ENCODE data around the gene GNB1L.

GNB1L gene

GRCh38 chr22:19751497-19752245 lies 103.0 kb downstream of the GNB1L start:
- DNase-seq (ENCODE audit: low read depth, low spot score) = no peak

- peak; percentile 86 for DNase-seq (ENCODE audit: low read depth, low spot score)
Measured at GRCh38 chr22:19750507-19751490, 103.9 kb downstream of the GNB1L start.

- no peak for DNase-seq (ENCODE audit: low read depth, low spot score)
Measured at GRCh38 chr22:19749876-19750275, 104.8 kb downstream of the GNB1L start.

- DNase-seq (ENCODE audit: low read depth, low spot score) = no peak
Measured at GRCh38 chr22:19748991-19749664, 105.5 kb downstream of the GNB1L start.

GRCh38 chr22:19748139-19748538 lies 106.5 kb downstream of the GNB1L start:
- DNase-seq (ENCODE audit: low read depth, low spot score) = no peak

GRCh38 chr22:19747551-19747950 lies 107.1 kb downstream of the GNB1L start:
- DNase-seq (ENCODE audit: low read depth, low spot score) = no peak

GRCh38 chr22:19746726-19747125 lies 107.9 kb downstream of the GNB1L start:
- no peak for DNase-seq (ENCODE audit: low read depth, low spot score)

GRCh38 chr22:19745155-19746101 lies 109.2 kb downstream of the GNB1L start:
- no peak for DNase-seq (ENCODE audit: low read depth, low spot score)

- no peak for DNase-seq (ENCODE audit: low read depth, low spot score)
Measured at GRCh38 chr22:19744350-19745006, 110.2 kb downstream of the GNB1L start.

- DNase-seq (ENCODE audit: low read depth, low spot score) = no peak
Measured at GRCh38 chr22:19743651-19744050, 111.0 kb downstream of the GNB1L start.

- DNase-seq (ENCODE audit: low read depth, low spot score) = no peak
Measured at GRCh38 chr22:19743081-19743480, 111.6 kb downstream of the GNB1L start.

- DNase-seq (ENCODE audit: low read depth, low spot score) = no peak
Measured at GRCh38 chr22:19742160-19743066, 112.3 kb downstream of the GNB1L start.

- DNase-seq (ENCODE audit: low read depth, low spot score) = no peak
Measured at GRCh38 chr22:19741053-19741452, 113.6 kb downstream of the GNB1L start.

- no peak for DNase-seq (ENCODE audit: low read depth, low spot score)
Measured at GRCh38 chr22:19740586-19740985, 114.1 kb downstream of the GNB1L start.

- no peak for DNase-seq (ENCODE audit: low read depth, low spot score)
Measured at GRCh38 chr22:19739911-19740449, 114.7 kb downstream of the GNB1L start.

- DNase-seq (ENCODE audit: low read depth, low spot score) = no peak
Measured at GRCh38 chr22:19739448-19739895, 115.2 kb downstream of the GNB1L start.

- no peak for DNase-seq (ENCODE audit: low read depth, low spot score)
Measured at GRCh38 chr22:19738664-19739447, 115.8 kb downstream of the GNB1L start.

Measured in astrocyte of the hippocampus (primary cell).